Kidney epithelial cell (primary cell): ENCODE measurements around the gene ADAM12. TPM values are rescaled to one million over a fixed set of nuclear protein-coding genes. Genes with fewer than 3 reads are reported as not detected.

ENCODE experiments used
- DNase-seq: peaks from one replicate; pipeline ENCODE4 v3.0.0-alpha.2; 2010; ENCODE audit warnings: low read depth
- H3K27me3 ChIP-seq: 2 replicates; pipeline ENCODE4 v1.6.0; 2011; ENCODE audit warnings: low read length; ENCODE audit not compliant: control insufficient read depth, insufficient read depth
- H3K36me3 ChIP-seq: 2 replicates; pipeline ENCODE4 v1.5.1; 2011; ENCODE audit warnings: low read length; ENCODE audit not compliant: control insufficient read depth, insufficient read depth
- H3K4me3 ChIP-seq: 2 replicates; pipeline ENCODE4 v1.5.1; 2011; ENCODE audit warnings: low read depth, mild to moderate bottlenecking, control low read depth, low read length
- total RNA-seq: library from RNA; depleted of rRNA; stranded (reverse); fragments of >200 nt; gene quantifications from 2 replicates; pipeline ENCODE4 v1.2.3, GENCODE V29; 2015
- TF ChIP-seq, protein P1 (sequence below): IDR thresholded peaks from 2 replicates; pipeline ENCODE4 v1.5.1; 2011; ENCODE audit warnings: mild to moderate bottlenecking, moderate library complexity, low read length, control low read depth, inconsistent platforms; ENCODE audit not compliant: insufficient read depth, poor library complexity, severe bottlenecking

Gene ADAM12
- total RNA-seq, 1 donor from 2014 or later, result 21.9 TPM

DNA sequence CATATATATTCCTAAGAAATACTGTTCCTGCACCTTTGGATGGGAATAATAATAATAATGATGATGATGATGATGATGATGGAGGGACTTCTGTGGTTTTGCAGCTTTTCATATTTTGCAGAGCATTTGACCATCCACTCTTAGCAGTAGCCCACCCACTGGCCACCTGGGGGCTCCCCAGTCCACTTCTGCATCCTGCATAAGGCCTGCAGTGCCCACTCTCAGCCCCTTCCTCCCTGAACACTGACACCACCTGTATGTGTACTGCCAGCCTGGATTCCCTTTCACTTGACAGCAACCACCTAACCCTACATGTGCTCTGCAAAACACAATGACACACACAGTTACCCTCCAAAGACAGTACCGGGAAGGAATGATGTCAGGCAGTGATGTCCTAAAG lies 131.4 kb downstream of the ADAM12 start:
- DNase-seq, result no peak
- Histone ChIP-seq H3K4me3 (no peak overlapping the region), H3K27me3 (no peaks in the 10 kb centered on the region), H3K36me3 (no peaks in the 10 kb centered on the region)
- TF ChIP-seq, protein P1, sequence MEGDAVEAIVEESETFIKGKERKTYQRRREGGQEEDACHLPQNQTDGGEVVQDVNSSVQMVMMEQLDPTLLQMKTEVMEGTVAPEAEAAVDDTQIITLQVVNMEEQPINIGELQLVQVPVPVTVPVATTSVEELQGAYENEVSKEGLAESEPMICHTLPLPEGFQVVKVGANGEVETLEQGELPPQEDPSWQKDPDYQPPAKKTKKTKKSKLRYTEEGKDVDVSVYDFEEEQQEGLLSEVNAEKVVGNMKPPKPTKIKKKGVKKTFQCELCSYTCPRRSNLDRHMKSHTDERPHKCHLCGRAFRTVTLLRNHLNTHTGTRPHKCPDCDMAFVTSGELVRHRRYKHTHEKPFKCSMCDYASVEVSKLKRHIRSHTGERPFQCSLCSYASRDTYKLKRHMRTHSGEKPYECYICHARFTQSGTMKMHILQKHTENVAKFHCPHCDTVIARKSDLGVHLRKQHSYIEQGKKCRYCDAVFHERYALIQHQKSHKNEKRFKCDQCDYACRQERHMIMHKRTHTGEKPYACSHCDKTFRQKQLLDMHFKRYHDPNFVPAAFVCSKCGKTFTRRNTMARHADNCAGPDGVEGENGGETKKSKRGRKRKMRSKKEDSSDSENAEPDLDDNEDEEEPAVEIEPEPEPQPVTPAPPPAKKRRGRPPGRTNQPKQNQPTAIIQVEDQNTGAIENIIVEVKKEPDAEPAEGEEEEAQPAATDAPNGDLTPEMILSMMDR, result no peak

GRCh38 chr10:126255313-126255712 lies 133.0 kb downstream of the ADAM12 start:
- H3K4me3 ChIP-seq, result no peak overlapping the region
- no peaks in the 10 kb centered on the region for H3K27me3 ChIP-seq
- TF ChIP-seq, protein P1, result no peak
- no peaks in the 10 kb centered on the region for H3K36me3 ChIP-seq
- no peak for DNase-seq

DNA sequence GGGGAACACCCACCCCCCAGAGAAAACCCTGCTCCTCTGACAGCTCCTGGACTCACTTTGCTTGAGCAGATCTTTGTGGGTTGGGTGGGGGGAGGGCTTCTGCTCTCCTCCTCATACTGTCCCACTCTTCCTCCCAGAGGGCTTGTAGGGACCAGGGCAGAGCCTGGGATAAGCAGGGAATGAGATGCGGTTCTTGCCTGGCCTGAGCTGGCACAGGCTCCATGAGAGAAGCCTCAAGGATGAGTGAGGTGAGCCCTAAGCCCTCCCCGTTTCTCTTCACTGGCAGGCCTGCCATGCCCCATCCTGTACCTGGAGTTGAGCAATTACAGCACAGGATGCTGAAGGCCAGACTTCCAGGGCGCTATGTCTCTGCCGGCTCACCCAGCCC lies 134.7 kb downstream of the ADAM12 start:
- Histone ChIP-seq H3K27me3 (no peaks in the 10 kb centered on the region), H3K36me3 (no peaks in the 10 kb centered on the region), H3K4me3 (no peak overlapping the region)
- TF ChIP-seq, protein P1, result no peak
- no peak for DNase-seq

DNA sequence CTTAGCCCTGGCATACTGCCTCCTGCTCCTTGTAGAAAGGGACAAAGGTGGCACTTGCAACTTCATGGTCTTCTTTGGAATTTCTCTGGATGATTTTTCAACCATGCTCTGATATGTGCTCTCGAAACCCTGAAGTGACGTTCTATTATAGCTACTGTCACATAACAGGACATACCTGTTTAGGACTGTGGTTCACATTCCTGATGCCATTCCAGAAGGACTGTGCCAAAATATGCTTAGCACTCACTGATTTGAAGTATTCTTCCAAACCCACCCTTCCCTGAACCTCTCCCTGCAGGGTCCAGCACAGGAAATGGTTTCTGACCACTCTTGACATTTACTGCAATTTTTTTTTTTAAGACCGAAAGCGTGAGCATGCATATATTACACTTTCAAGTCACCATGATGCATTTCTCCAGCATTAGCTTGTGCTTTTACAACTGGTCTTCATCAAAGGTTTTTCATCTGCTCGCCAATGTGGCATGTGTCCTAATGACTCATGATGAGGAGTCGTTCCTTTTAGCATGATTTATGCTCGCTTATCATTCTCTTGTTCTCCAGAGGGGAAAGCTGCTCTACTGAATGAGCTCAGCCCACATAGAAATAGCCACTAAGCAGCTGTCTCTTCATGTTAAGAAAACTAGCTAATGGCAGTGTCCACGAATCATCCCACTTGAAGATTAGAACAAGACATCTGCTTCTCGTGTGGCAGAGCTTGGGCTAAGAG lies 135.2 kb downstream of the ADAM12 start:
- no peak overlapping the region for H3K4me3 ChIP-seq
- H3K36me3 ChIP-seq, result no peaks in the 10 kb centered on the region
- peak; percentile 89 for DNase-seq
- H3K27me3 ChIP-seq, result no peaks in the 10 kb centered on the region
- TF ChIP-seq, protein P1, result no peak

DNA sequence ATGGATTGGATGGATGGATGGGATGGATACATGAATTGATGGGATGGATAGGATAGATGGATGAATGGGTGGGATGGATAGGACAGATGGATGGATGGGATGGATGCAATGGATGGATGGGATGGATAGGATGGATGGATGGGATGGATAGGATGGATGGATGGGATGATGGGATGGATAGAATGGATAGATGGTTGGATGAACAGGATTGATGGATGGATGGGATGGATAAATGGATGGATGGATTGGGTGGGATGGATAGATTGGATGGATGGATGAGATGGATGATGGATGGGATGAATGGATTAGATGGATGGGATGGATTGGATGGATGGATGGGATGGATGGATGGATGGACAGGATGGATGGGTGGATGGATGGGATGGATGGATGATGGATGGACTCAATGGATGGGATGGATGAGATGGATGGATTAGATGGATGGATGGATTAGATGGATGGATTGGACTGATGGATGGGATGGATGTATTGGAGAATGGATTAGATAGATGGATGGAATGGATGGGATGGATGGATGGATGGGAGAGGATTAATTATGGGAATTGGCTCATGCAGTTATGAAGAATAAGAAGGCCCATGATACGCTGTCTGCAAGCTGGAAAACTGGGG lies 136.4 kb downstream of the ADAM12 start:
- no peak for DNase-seq
- no peaks in the 10 kb centered on the region for H3K36me3 ChIP-seq
- TF ChIP-seq, protein P1, result no peak
- H3K27me3 ChIP-seq, result no peaks in the 10 kb centered on the region
- no peak overlapping the region for H3K4me3 ChIP-seq
